H1 (cell line): ENCODE measurements around the gene RUVBL2. TPM values are rescaled to one million over a fixed set of nuclear protein-coding genes. Genes with fewer than 3 reads are reported as not detected.

Experiments
- CTCF ChIA-PET: fragments of 300-600 bp; sonication (Branson Sonifier 250); formaldehyde crosslinking; loops from one replicate; lab custom pipeline; 2021; ENCODE audit not compliant: partially characterized antibody; lab: Charles Lee
- POLR2A ChIA-PET: fragments of 300-600 bp; sonication (Branson Sonifier 250); formaldehyde crosslinking; loops from one replicate; lab custom pipeline; 2021; ENCODE audit warnings: inconsistent platforms; ENCODE audit not compliant: partially characterized antibody; lab: Charles Lee
- DNase-seq, 2 experiments: peaks; one replicate each; pipeline versions ENCODE4 v3.0.0 to v3.0.0-alpha.2; 2010 to 2022; ENCODE audit warnings: low spot score in 2 of 2, low read depth in 1 of 2, mixed read lengths in 1 of 2
- FAIRE-seq: peaks from 2 replicates; lab custom pipeline; 2011; peaks lifted over from hg19 to GRCh38; lab: Jason Lieb, UNC
- H2AFZ ChIP-seq: 2 replicates; pipeline ENCODE4 v1.8.1; 2012; ENCODE audit warnings: low read length, inconsistent platforms
- H2AK5ac ChIP-seq: 2 replicates; pipeline ENCODE4 v1.6.1; 2013; ENCODE audit warnings: low read depth, low read length
- H2BK120ac ChIP-seq: replicated peaks from 2 replicates; pipeline ENCODE3; 2013; ENCODE audit warnings: low read depth, low read length, inconsistent platforms
- H2BK12ac ChIP-seq: 2 replicates; pipeline ENCODE4 v1.6.1; 2013; ENCODE audit warnings: low read depth, low read length
- H2BK15ac ChIP-seq: 2 replicates; pipeline ENCODE4 v1.6.1; 2013; ENCODE audit warnings: low read length
- H2BK20ac ChIP-seq: 2 replicates; pipeline ENCODE4 v1.6.1; 2013; ENCODE audit warnings: low read length
- H2BK5ac ChIP-seq: 2 replicates; pipeline ENCODE4 v1.6.1; 2013; ENCODE audit warnings: low read depth, low read length
- H3K14ac ChIP-seq: 2 replicates; pipeline ENCODE4 v1.6.1; 2013; ENCODE audit warnings: inconsistent platforms; ENCODE audit not compliant: insufficient read length
- H3K18ac ChIP-seq: 2 replicates; pipeline ENCODE4 v1.6.1; 2013; ENCODE audit warnings: low read length; ENCODE audit errors: extremely low read depth
- H3K23ac ChIP-seq: 2 replicates; pipeline ENCODE4 v1.6.1; 2013; ENCODE audit warnings: inconsistent platforms; ENCODE audit not compliant: insufficient read length
- H3K23me2 ChIP-seq: 2 replicates; pipeline ENCODE4 v1.6.1; 2013; ENCODE audit warnings: low read depth, low read length
- H3K27ac ChIP-seq: 2 replicates; pipeline ENCODE4 v1.6.1; 2011; ENCODE audit warnings: low read depth, low read length, inconsistent platforms
- H3K27me3 ChIP-seq, 4 experiments: replicated peaks in 1 of 4; 1 replicate in 1 of 4; 2 replicates in 3 of 4; pipeline versions ENCODE4 v1.6.1 to v1.8.1; 2011 to 2013; ENCODE audit warnings: low read length in 3 of 4, mild to moderate bottlenecking in 3 of 4, inconsistent platforms in 2 of 4, mixed read lengths in 2 of 4, moderate library complexity in 1 of 4; ENCODE audit not compliant: control insufficient read depth in 3 of 4, insufficient read depth in 3 of 4; ENCODE audit errors: extremely low read depth in 1 of 4
- H3K36me3 ChIP-seq, 4 experiments: 2 replicates each; pipeline versions ENCODE4 v1.6.1 to v1.8.1; 2011 to 2013; ENCODE audit warnings: mild to moderate bottlenecking in 4 of 4, low read length in 3 of 4, moderate library complexity in 2 of 4, control low read depth in 1 of 4, inconsistent platforms in 1 of 4; ENCODE audit not compliant: insufficient read depth in 4 of 4, control insufficient read depth in 2 of 4
- H3K4ac ChIP-seq: replicated peaks from 2 replicates; pipeline ENCODE3; 2013; ENCODE audit warnings: low read length, low read depth, mixed read lengths, inconsistent platforms; ENCODE audit not compliant: insufficient read length
- H3K4me1 ChIP-seq, 4 experiments: replicated peaks in 1 of 4; 1 replicate in 1 of 4; 2 replicates in 3 of 4; pipeline versions ENCODE4 v1.6.1 to v1.8.1; 2011 to 2013; ENCODE audit warnings: low read length in 3 of 4, inconsistent platforms in 2 of 4, mixed read lengths in 1 of 4; ENCODE audit not compliant: insufficient read depth in 4 of 4, control insufficient read depth in 3 of 4
- H3K4me2 ChIP-seq, 2 experiments: 2 replicates each; pipeline versions ENCODE4 v1.6.1 to v1.8.1; 2011 to 2013; ENCODE audit warnings: low read depth in 2 of 2, low read length in 2 of 2, control low read depth in 1 of 2, inconsistent platforms in 1 of 2, mild to moderate bottlenecking in 1 of 2; ENCODE audit not compliant: insufficient read depth in 1 of 2
- H3K4me3 ChIP-seq, 4 experiments: fragments of 200-600, 300-600 bp in 1 of 4; sonication (generic), shearing (Covaris generic), sonication (Bioruptor Twin) in 1 of 4; 2 replicates each; pipeline versions ENCODE4 v1.5.1 to v1.8.1; 2011 to 2016; ENCODE audit warnings: low read length in 4 of 4, low read depth in 3 of 4, control low read depth in 2 of 4, inconsistent platforms in 2 of 4, mild to moderate bottlenecking in 2 of 4, mixed read lengths in 1 of 4, moderate library complexity in 1 of 4; ENCODE audit not compliant: insufficient read depth in 2 of 4; ENCODE audit errors: extremely low read depth in 1 of 4
- H3K56ac ChIP-seq: replicated peaks from 2 replicates; pipeline ENCODE3; 2013; ENCODE audit warnings: low read depth, mild to moderate bottlenecking, mixed read lengths, low read length, inconsistent platforms; ENCODE audit not compliant: insufficient read length
- H3K79me1 ChIP-seq: 2 replicates; pipeline ENCODE4 v1.6.1; 2013; ENCODE audit warnings: low read depth, low read length, control low read depth
- H3K79me2 ChIP-seq, 2 experiments: 2 replicates each; pipeline versions ENCODE4 v1.6.1 to v1.8.1; 2012 to 2013; ENCODE audit warnings: low read length in 2 of 2, mild to moderate bottlenecking in 2 of 2, inconsistent platforms in 1 of 2; ENCODE audit not compliant: insufficient read depth in 2 of 2, control insufficient read depth in 1 of 2
- H3K9ac ChIP-seq, 4 experiments: replicated peaks in 1 of 4; 1 replicate in 1 of 4; 2 replicates in 3 of 4; pipeline versions ENCODE4 v1.6.1 to v1.8.1; 2011 to 2013; ENCODE audit warnings: low read depth in 3 of 4, low read length in 3 of 4, control low read depth in 2 of 4, mild to moderate bottlenecking in 2 of 4, moderate library complexity in 2 of 4, inconsistent platforms in 1 of 4; ENCODE audit errors: extremely low read depth in 1 of 4
- H3K9me3 ChIP-seq, 2 experiments: 2 replicates each; pipeline versions ENCODE4 v1.6.1 to v1.8.1; 2012 to 2013; ENCODE audit warnings: mild to moderate bottlenecking in 2 of 2, moderate library complexity in 2 of 2, control low read depth in 1 of 2, inconsistent platforms in 1 of 2, low read depth in 1 of 2, low read length in 1 of 2, mixed read lengths in 1 of 2; ENCODE audit not compliant: insufficient read depth in 2 of 2
- H4K20me1 ChIP-seq, 2 experiments: replicated peaks in 1 of 2; 2 replicates each; pipeline versions ENCODE3 to v1.8.1; 2011 to 2013; ENCODE audit warnings: inconsistent platforms in 2 of 2, low read length in 2 of 2, mild to moderate bottlenecking in 1 of 2; ENCODE audit not compliant: insufficient read depth in 2 of 2, control insufficient read depth in 1 of 2
- H4K5ac ChIP-seq: 2 replicates; pipeline ENCODE4 v1.6.1; 2013; ENCODE audit warnings: low read length, low read depth, mixed read lengths, inconsistent platforms; ENCODE audit not compliant: insufficient read length
- H4K8ac ChIP-seq: 2 replicates; pipeline ENCODE4 v1.8.0; 2013; ENCODE audit warnings: mild to moderate bottlenecking, moderate library complexity, low read length, inconsistent platforms; ENCODE audit not compliant: insufficient read depth; ENCODE audit errors: extremely low read depth
- H4K91ac ChIP-seq: replicated peaks from 2 replicates; pipeline ENCODE3; 2013; ENCODE audit warnings: low read length, mixed read lengths, inconsistent platforms; ENCODE audit not compliant: insufficient read length
- CEBPB ChIP-seq: IDR thresholded peaks from 2 replicates; pipeline ENCODE4 v1.6.1; 2012; ENCODE audit warnings: low read depth, low read length
- EZH2 ChIP-seq: fragments of 200-600 bp; sonication (generic); IDR thresholded peaks from 2 replicates; pipeline ENCODE4 v1.7.1; 2012; ENCODE audit warnings: low read depth, mild to moderate bottlenecking, moderate library complexity, low read length, inconsistent platforms; ENCODE audit not compliant: severe bottlenecking
- KDM4A ChIP-seq: IDR thresholded peaks from one replicate; pipeline ENCODE4 v1.7.1; 2012; ENCODE audit warnings: low read depth, mild to moderate bottlenecking, moderate library complexity, low read length, inconsistent platforms; ENCODE audit not compliant: severe bottlenecking
- PHF8 ChIP-seq: fragments of 200-600 bp; sonication (generic); conservative IDR thresholded peaks from 2 replicates; pipeline ENCODE4 v1.7.1; 2012; ENCODE audit warnings: low read depth, mild to moderate bottlenecking, inconsistent platforms, low read length, moderate library complexity
- POU5F1 ChIP-seq: IDR thresholded peaks from 2 replicates; pipeline ENCODE4 v1.6.1; 2011; ENCODE audit warnings: low read depth, mild to moderate bottlenecking, low read length, moderate library complexity
- RBBP5 ChIP-seq: IDR thresholded peaks from 2 replicates; pipeline ENCODE4 v1.7.1; 2012; ENCODE audit warnings: low read depth, mild to moderate bottlenecking, inconsistent platforms, low read length, moderate library complexity, borderline replicate concordance
- SAP30 ChIP-seq: fragments of 300-600 bp; sonication (generic); IDR thresholded peaks from 2 replicates; pipeline ENCODE4 v1.7.1; 2012; ENCODE audit warnings: low read length, moderate library complexity, mild to moderate bottlenecking, inconsistent platforms; ENCODE audit not compliant: insufficient read depth, insufficient replicate concordance
- SIX5 ChIP-seq: IDR thresholded peaks from 2 replicates; pipeline ENCODE4 v1.6.1; 2011; ENCODE audit warnings: mild to moderate bottlenecking, low read depth, low read length
- SP2 ChIP-seq: IDR thresholded peaks from 2 replicates; pipeline ENCODE4 v1.6.1; 2012; ENCODE audit warnings: mild to moderate bottlenecking, low read length, inconsistent platforms
- SP4 ChIP-seq: IDR thresholded peaks from 2 replicates; pipeline ENCODE4 v1.6.1; 2012; ENCODE audit warnings: low read length, inconsistent platforms
- WGBS, 2 experiments: shearing (Covaris generic) in 1 of 2; methylation state at CpG; one replicate each; pipeline versions ENCODE4 v1.1.6 to v1.1.7; 2013 to 2015; ENCODE audit warnings: low lambda C conversion rate in 2 of 2, mixed read lengths in 2 of 2, inconsistent platforms in 1 of 2, low coverage in 1 of 2, missing lambda C conversion rate in 1 of 2; ENCODE audit not compliant: insufficient replicate concordance in 2 of 2, insufficient coverage in 1 of 2, insufficient read length in 1 of 2; ENCODE audit errors: extremely low coverage in 1 of 2, missing lambda C conversion rate in 1 of 2; 5-methylcytosine and 5-hydroxymethylcytosine counted together
- polyA plus RNA-seq, 7 experiments: library from polyadenylated mRNA; depleted of rRNA in 3 of 7; stranded (reverse) in 5 of 7; unstranded in 2 of 7; fragments of >200 nt in 5 of 7; fragments of 200-250 nt in 2 of 7; gene quantifications; 1 replicate in 5 of 7; 2 replicates in 1 of 7; 4 replicates in 1 of 7; pipeline versions ENCODE4 v1.2.1 to v1.2.3, GENCODE V29; 2011 to 2013; ENCODE audit warnings: missing spikeins in 2 of 7, mixed read lengths in 2 of 7
- total RNA-seq: library from RNA; stranded (reverse); fragmentation: NEBNext Ultra II Directional; extraction: Animal tissue kit (Norgen Biotek cat#: 25700); gene quantifications from 2 replicates; pipeline ENCODE4 v1.2.1, GENCODE V29; 2021
- TF ChIP-seq, protein P1 (sequence below): IDR thresholded peaks from 2 replicates; pipeline ENCODE4 v1.6.1; 2011; ENCODE audit warnings: low read depth, mild to moderate bottlenecking, low read length; ENCODE audit not compliant: insufficient read depth

Gene RUVBL2
- total and polyA plus RNA-seq, 2 of the 8 experiments (the other 6 are each of a cell fraction or from before 2014, with no cell fraction given), result 152 to 247 TPM

DNA sequence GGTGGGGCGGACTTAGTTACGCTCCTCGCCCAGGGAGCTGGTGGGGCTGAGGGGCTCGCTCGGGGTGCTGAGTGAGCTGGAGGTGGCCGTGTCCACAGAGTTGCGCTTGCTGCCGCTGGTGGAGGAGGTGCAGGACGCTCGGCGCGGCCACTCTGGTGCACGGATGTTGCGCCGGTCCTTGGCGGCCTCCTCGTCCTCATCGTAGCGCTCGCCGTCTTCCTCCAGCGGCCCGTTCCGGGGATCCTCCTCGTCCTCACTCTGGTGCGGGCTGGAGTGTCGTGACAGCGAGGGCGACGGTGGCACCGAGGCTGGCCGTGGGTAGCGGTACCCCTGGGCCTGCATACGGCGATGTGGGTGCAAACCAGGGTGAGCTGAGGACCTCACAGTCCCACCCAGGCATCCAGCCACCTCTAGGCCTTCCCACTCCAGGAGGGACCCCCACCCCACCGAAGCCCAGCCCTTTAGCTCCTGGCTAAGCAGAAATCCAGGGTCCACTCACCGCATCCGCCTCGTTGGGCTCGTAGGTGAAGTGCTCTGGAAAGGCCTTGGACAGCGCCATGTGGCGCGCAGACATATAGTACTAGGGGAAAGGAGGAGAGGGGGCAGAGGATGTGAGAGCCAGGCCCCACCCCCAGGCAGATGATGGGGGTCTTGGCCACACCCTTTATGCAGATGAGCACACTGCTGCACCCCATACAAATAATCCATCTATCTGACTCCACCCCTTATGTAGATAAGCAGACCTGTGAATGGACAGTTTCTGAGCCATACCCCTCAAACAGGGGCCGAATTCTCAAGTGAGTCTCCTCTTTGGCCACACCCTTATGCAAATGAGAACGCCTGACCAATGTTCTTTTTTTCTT lies 24.2 kb upstream of the RUVBL2 start:
- POLR2A ChIA-PET, result interaction anchor here (0.8 to 4.6 kb wide), 10 partner anchors 10 to 144 kb away, joined by 3 to 27 read pairs (median 4); partner anchors contain the start of genes BAX, DHDH, NUCB1 and PPP1R15A
- no peak overlapping the region for H3K4ac ChIP-seq
- peaks cover 3 to 13% of the 10 kb centered on the region in 2 experiments for H4K20me1 ChIP-seq
- H3K27ac ChIP-seq, result no peak overlapping the region
- H3K4me2 ChIP-seq, result no peak overlapping the region
- WGBS, 2 experiments, result 94% methylated on average over 33 of the region's 45 CpGs; no CpG with 5 or more reads in 1 of the 2 experiments
- H3K9me3 ChIP-seq, result no peaks in the 10 kb centered on the region
- H3K27me3 ChIP-seq, result no peaks in the 10 kb centered on the region
- no peak overlapping the region for H3K4me3 ChIP-seq
- H3K14ac ChIP-seq, result no peak overlapping the region
- no peak overlapping the region for H2BK5ac ChIP-seq
- H4K5ac ChIP-seq, result no peak overlapping the region
- no peak overlapping the region for H2BK120ac ChIP-seq
- no peak overlapping the region for H4K91ac ChIP-seq
- no peak overlapping the region for H2BK20ac ChIP-seq
- peaks cover 2% of the 10 kb centered on the region; the same call in 1 of the 2 replicates for H3K79me1 ChIP-seq
- FAIRE-seq, result no peak
- no peak overlapping the region for H2BK15ac ChIP-seq
- H3K79me2 ChIP-seq, result peaks cover 0 to 13% of the 10 kb centered on the region in 2 experiments; a peak in 2 of 4 replicates
- no peak overlapping the region for H4K8ac ChIP-seq
- H2BK12ac ChIP-seq, result no peak overlapping the region
- H3K23me2 ChIP-seq, result peaks cover 7% of the 10 kb centered on the region; the same call in 1 of the 2 replicates
- no peak for DNase-seq
- no peak overlapping the region for H3K18ac ChIP-seq
- H3K56ac ChIP-seq, result no peak overlapping the region
- no peak overlapping the region for H2AK5ac ChIP-seq
- no peak overlapping the region for H3K9ac ChIP-seq
- H3K4me1 ChIP-seq, result peaks cover 0 to 5% (median 2%) of the 10 kb centered on the region in 4 experiments; a peak in 5 of 7 replicates
- no peak overlapping the region for H3K23ac ChIP-seq
- H3K36me3 ChIP-seq, result peaks cover 7 to 34% (median 18%) of the 10 kb centered on the region in 4 experiments; a peak in 5 of 8 replicates
- CTCF ChIA-PET, result interaction anchor here (0.6 to 3.0 kb wide), 23 partner anchors 7 to 181 kb away, joined by 3 to 18 read pairs (median 8); partner anchors contain the start of genes BAX, DHDH, GYS1 and RUVBL2
- H2AFZ ChIP-seq, result no peak overlapping the region
- TF ChIP-seq EZH2, result no peak
- no peak for TF ChIP-seq SIX5
- TF ChIP-seq SAP30, result no peak
- TF ChIP-seq, protein P1, sequence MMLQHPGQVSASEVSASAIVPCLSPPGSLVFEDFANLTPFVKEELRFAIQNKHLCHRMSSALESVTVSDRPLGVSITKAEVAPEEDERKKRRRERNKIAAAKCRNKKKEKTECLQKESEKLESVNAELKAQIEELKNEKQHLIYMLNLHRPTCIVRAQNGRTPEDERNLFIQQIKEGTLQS, result no peak
- no peak for TF ChIP-seq SP4
- TF ChIP-seq KDM4A, result no peak
- no peak for TF ChIP-seq SP2
- TF ChIP-seq POU5F1, result no peak
- TF ChIP-seq RBBP5, result no peak
- no peak for TF ChIP-seq PHF8
- TF ChIP-seq CEBPB, result no peak
